Measurements from ENCODE around the gene FYCO1. TPM values are rescaled to one million over a fixed set of nuclear protein-coding genes. Genes with fewer than 3 reads are reported as not detected.

The FYCO1 gene
- total RNA-seq, 1 experiment from 2014 or later = 19.7 TPM

- no peaks in the 10 kb centered on the region for H3K27me3 ChIP-seq (ENCODE audit: insufficient read depth, low read depth)
- H3K36me3 ChIP-seq (ENCODE audit: low read depth) = peaks cover 4% of the 10 kb centered on the region; the same call in 1 of the 2 replicates
- ChIA-PET CTCF (no interaction called here), POLR2A (ENCODE audit: unreplicated experiment) (no interaction called here)
- DNase-seq = no peak
- H3K27ac ChIP-seq = no peak overlapping the region
- TF ChIP-seq, protein P1, sequence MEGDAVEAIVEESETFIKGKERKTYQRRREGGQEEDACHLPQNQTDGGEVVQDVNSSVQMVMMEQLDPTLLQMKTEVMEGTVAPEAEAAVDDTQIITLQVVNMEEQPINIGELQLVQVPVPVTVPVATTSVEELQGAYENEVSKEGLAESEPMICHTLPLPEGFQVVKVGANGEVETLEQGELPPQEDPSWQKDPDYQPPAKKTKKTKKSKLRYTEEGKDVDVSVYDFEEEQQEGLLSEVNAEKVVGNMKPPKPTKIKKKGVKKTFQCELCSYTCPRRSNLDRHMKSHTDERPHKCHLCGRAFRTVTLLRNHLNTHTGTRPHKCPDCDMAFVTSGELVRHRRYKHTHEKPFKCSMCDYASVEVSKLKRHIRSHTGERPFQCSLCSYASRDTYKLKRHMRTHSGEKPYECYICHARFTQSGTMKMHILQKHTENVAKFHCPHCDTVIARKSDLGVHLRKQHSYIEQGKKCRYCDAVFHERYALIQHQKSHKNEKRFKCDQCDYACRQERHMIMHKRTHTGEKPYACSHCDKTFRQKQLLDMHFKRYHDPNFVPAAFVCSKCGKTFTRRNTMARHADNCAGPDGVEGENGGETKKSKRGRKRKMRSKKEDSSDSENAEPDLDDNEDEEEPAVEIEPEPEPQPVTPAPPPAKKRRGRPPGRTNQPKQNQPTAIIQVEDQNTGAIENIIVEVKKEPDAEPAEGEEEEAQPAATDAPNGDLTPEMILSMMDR (conservative IDR thresholded peaks at IDR 0.05) = no peak
- no peak for TF ChIP-seq EZH2 (IDR thresholded peaks at IDR 0.05; ENCODE audit: low read depth)
- no peak overlapping the region for H3K4me2 ChIP-seq
- no peaks in the 10 kb centered on the region for H3K9me2 ChIP-seq (ENCODE audit: insufficient read depth)
- no peaks in the 10 kb centered on the region for H3F3A ChIP-seq (ENCODE audit: insufficient read depth, low read depth)
- H2AFZ ChIP-seq = no peak overlapping the region
- H3K4me1 ChIP-seq (replicated peaks; ENCODE audit: insufficient read depth) = no peaks in the 10 kb centered on the region
- no peak overlapping the region for H3K4me3 ChIP-seq
- no peaks in the 10 kb centered on the region for H3K9me3 ChIP-seq (ENCODE audit: insufficient read depth, low read depth)
- H4K20me1 ChIP-seq (ENCODE audit: insufficient read depth) = no peaks in the 10 kb centered on the region
- BruUV-seq (replicated peaks) = no TSS peak
- intact Hi-C loops (cut with micrococcal nuclease; ENCODE audit: unreplicated experiment) = no loop called here
- H3K79me2 ChIP-seq (ENCODE audit: low read depth) = no peaks in the 10 kb centered on the region
These were observed 41.3 kb downstream of the FYCO1 start for GRCh38 chr3:45954306-45954705.

- POLR2A ChIA-PET (ENCODE audit: unreplicated experiment) = no interaction called here
- H3K9me2 ChIP-seq (ENCODE audit: insufficient read depth) = no peaks in the 10 kb centered on the region
- CTCF ChIA-PET = no interaction called here
- BruUV-seq (replicated peaks) = no TSS peak
- DNase-seq = no peak
- H3K27me3 ChIP-seq (ENCODE audit: insufficient read depth, low read depth) = no peaks in the 10 kb centered on the region
- intact Hi-C loops (cut with micrococcal nuclease; ENCODE audit: unreplicated experiment) = no loop called here
- no peaks in the 10 kb centered on the region for H3K9me3 ChIP-seq (ENCODE audit: insufficient read depth, low read depth)
- no peak overlapping the region for H3K4me2 ChIP-seq
- H3F3A ChIP-seq (ENCODE audit: insufficient read depth, low read depth) = no peaks in the 10 kb centered on the region
- H3K4me1 ChIP-seq (replicated peaks; ENCODE audit: insufficient read depth) = no peaks in the 10 kb centered on the region
- H3K36me3 ChIP-seq (ENCODE audit: low read depth) = peaks cover 4% of the 10 kb centered on the region; the same call in 1 of the 2 replicates
- no peaks in the 10 kb centered on the region for H4K20me1 ChIP-seq (ENCODE audit: insufficient read depth)
- no peak overlapping the region for H2AFZ ChIP-seq
- H3K4me3 ChIP-seq = no peak overlapping the region
- no peak overlapping the region for H3K27ac ChIP-seq
- TF ChIP-seq, protein P1 (conservative IDR thresholded peaks at IDR 0.05) = no peak
- TF ChIP-seq EZH2 (IDR thresholded peaks at IDR 0.05; ENCODE audit: low read depth) = no peak
- no peaks in the 10 kb centered on the region for H3K79me2 ChIP-seq (ENCODE audit: low read depth)
These were observed 42.1 kb downstream of the FYCO1 start for GRCh38 chr3:45953536-45953935.

DNA sequence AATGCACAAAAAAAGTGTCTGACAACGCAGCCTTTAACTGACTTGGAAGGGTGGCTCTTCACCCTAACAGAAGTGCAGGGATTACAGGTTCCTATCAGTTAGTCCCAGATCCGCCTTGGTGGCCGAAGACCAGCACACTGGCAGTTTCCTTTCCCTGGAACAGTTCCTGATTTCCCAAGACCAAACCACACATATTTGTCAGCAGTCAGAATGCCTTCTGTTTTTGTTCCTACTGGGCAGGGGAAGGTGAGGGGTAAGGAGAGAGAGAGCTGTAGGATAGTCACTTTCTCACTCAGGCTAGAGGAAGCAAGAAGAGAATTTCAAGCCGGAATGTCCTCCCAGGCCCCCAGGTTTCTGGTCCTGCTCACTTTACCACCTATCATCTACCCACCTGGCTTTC, 43.2 kb downstream of the FYCO1 start:
- TF ChIP-seq, protein P1 (conservative IDR thresholded peaks at IDR 0.05) = no peak
- TF ChIP-seq EZH2 (IDR thresholded peaks at IDR 0.05; ENCODE audit: low read depth) = no peak
- Histone ChIP-seq H3K4me1 (replicated peaks; ENCODE audit: insufficient read depth) (no peaks in the 10 kb centered on the region), H3K27ac (no peak overlapping the region), H3K27me3 (ENCODE audit: insufficient read depth, low read depth) (no peaks in the 10 kb centered on the region), H3K9me3 (ENCODE audit: insufficient read depth, low read depth) (no peaks in the 10 kb centered on the region), H3K4me2 (no peak overlapping the region), H3K9me2 (ENCODE audit: insufficient read depth) (no peaks in the 10 kb centered on the region), H2AFZ (no peak overlapping the region), H3K79me2 (ENCODE audit: low read depth) (no peaks in the 10 kb centered on the region), H3K36me3 (ENCODE audit: low read depth) (peaks cover 6% of the 10 kb centered on the region; the same call in 1 of the 2 replicates), H4K20me1 (ENCODE audit: insufficient read depth) (no peaks in the 10 kb centered on the region), H3F3A (ENCODE audit: insufficient read depth, low read depth) (no peaks in the 10 kb centered on the region), H3K4me3 (no peak overlapping the region)
- POLR2A ChIA-PET (ENCODE audit: unreplicated experiment) = interaction anchor here (0.7 kb wide), 1 partner anchor 112 kb away, joined by 4 read pairs; no protein-coding TSS in a partner anchor
- BruUV-seq (replicated peaks) = no TSS peak
- intact Hi-C loops (cut with micrococcal nuclease; ENCODE audit: unreplicated experiment) = no loop called here
- CTCF ChIA-PET = no interaction called here
- no peak for DNase-seq
